ENCODE results near the gene MPHOSPH8.

- TF ChIP-seq POLR2A (IDR thresholded peaks at IDR 0.05; ENCODE audit: low read depth, low read length) (no peak), PAX5 (IDR thresholded peaks at IDR 0.05; ENCODE audit: insufficient read depth, low read length, severe bottlenecking) (no peak)
Measured at GRCh38 chr13:19587635-19588300, 45.7 kb upstream of the MPHOSPH8 start.
